ENCODE data around the gene NPHP1. TPM values are rescaled to one million over a fixed set of nuclear protein-coding genes. Genes with fewer than 3 reads are reported as not detected.

Gene NPHP1
- total RNA-seq, 4 donors from 2014 or later: 11.0 to 23.3 (median 12.8) TPM

Small RNA genes lying within 50 kb of the gene (microRNA-seq; reads per million reads assigned to microRNA genes)
- gene MIR4436B1: not detected

Small RNA genes lying within 50 kb of the gene (small RNA-seq; reads per million reads assigned to genes)
- gene MIR4436B1: not detected

Other genes starting within 250 kb of the NPHP1 start
- gene MALL, start 89.2 kb downstream of the NPHP1 start, total RNA-seq: 10 to 100 TPM; 13.3 to 54.4 (median 25.0) TPM
- gene MTLN, start 7.5 kb upstream of the NPHP1 start, total RNA-seq: 100 to 1,000 TPM in 2 of 4 donors, 10 to 100 TPM in 2; 66.4 to 122 (median 94.8) TPM